ENCODE results near the gene STAT1. TPM values are rescaled to one million over a fixed set of nuclear protein-coding genes. Genes with fewer than 3 reads are reported as not detected.

The STAT1 gene
- total RNA-seq = 50.5 and 86.9 TPM in 2 replicates

GRCh38 chr2:191013932-191014652, at the start of gene STAT1:
TSS of gene STAT1 (minus strand) at chr2:191014171. CDS start at chr2:191010003, 4,168 bp downstream.
- TF ChIP-seq CTCF (conservative IDR thresholded peaks at IDR 0.05; ENCODE audit: low read depth, low read length) = no peak
- no peak for DNase-seq (ENCODE audit: low read depth)

DNA sequence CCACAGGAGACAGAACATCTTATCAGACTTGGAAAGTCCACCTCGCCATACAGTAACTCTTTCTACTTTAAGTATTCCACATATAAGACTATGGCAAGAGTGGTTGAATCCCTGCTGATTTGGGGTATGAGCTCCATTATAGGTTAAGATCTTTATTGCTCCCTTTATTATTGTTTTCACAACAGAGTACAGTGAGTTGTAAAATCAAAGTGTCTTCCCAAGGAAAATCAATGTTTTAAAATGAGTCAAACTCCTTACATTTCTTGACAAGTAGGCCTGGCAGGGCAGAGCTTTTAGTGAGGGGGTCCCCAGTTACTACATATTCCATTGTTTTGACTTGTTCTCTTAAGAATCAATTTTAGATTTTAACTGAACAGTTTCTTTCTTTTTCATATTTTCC, 49.6 kb upstream of the STAT1 start:
- TF ChIP-seq CTCF (conservative IDR thresholded peaks at IDR 0.05; ENCODE audit: low read depth, low read length) = no peak
- no peak overlapping the region for H3K4me3 ChIP-seq (ENCODE audit: low read depth, low read length)
- DNase-seq (ENCODE audit: low read depth) = no peak

More at GRCh38 chr2:191013932-191014652, at the start of gene STAT1:
- H3K4me3 ChIP-seq (ENCODE audit: low read depth, low read length) = peak within 1 kb of the TSS; percentile 95

GRCh38 chr2:191061381-191061980, 47.5 kb upstream of the STAT1 start:
- no peak overlapping the region for H3K4me3 ChIP-seq (ENCODE audit: low read depth, low read length)
- DNase-seq (ENCODE audit: low read depth) = no peak
- TF ChIP-seq CTCF (conservative IDR thresholded peaks at IDR 0.05; ENCODE audit: low read depth, low read length) = no peak

DNA sequence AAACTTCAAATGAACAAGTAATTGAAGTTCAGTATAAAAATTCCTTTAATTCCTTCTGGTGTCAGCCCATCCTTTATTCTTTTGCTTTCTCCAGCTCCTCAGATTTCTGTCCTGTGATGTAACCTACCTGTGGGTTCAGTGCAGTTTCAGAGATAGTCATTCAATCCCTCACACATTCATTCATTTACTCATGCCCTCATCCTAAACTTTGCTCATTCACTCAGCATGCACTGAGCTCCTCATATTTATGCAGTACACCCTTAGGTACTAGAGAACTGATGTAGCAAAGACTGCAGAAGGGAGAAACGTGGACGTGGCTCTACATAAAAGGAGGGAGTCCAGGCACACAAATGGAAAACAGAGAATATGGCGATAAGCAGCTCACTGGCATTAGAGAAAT, 45.3 kb upstream of the STAT1 start:
- H3K4me3 ChIP-seq (ENCODE audit: low read depth, low read length) = no peak overlapping the region
- DNase-seq (ENCODE audit: low read depth) = no peak
- no peak for TF ChIP-seq CTCF (conservative IDR thresholded peaks at IDR 0.05; ENCODE audit: low read depth, low read length)

- TF ChIP-seq CTCF (conservative IDR thresholded peaks at IDR 0.05; ENCODE audit: low read depth, low read length) = no peak
- DNase-seq (ENCODE audit: low read depth) = no peak
- H3K4me3 ChIP-seq (ENCODE audit: low read depth, low read length) = no peak overlapping the region
Observed at GRCh38 chr2:191056228-191056627, 42.3 kb upstream of the STAT1 start.

GRCh38 chr2:191053256-191053655, 39.3 kb upstream of the STAT1 start:
- no peak for DNase-seq (ENCODE audit: low read depth)
- TF ChIP-seq CTCF (conservative IDR thresholded peaks at IDR 0.05; ENCODE audit: low read depth, low read length) = no peak
- H3K4me3 ChIP-seq (ENCODE audit: low read depth, low read length) = no peak overlapping the region

Data from epithelial cell of proximal tubule (primary cell).